GM21447 (cell line): Measurements from ENCODE around the gene TMEM135.
"Not testable (repeated sequence)": the region's sequence is repeated elsewhere in the genome, so short reads cannot be mapped to it uniquely, and the experiment has no call there.

ENCODE experiments used
- ATAC-seq: cut with Tn5 transposase; IDR thresholded peaks from one replicate; pipeline ENCODE4 v1.9.1; 2021; ENCODE audit not compliant: unreplicated experiment

The TMEM135 gene

DNA sequence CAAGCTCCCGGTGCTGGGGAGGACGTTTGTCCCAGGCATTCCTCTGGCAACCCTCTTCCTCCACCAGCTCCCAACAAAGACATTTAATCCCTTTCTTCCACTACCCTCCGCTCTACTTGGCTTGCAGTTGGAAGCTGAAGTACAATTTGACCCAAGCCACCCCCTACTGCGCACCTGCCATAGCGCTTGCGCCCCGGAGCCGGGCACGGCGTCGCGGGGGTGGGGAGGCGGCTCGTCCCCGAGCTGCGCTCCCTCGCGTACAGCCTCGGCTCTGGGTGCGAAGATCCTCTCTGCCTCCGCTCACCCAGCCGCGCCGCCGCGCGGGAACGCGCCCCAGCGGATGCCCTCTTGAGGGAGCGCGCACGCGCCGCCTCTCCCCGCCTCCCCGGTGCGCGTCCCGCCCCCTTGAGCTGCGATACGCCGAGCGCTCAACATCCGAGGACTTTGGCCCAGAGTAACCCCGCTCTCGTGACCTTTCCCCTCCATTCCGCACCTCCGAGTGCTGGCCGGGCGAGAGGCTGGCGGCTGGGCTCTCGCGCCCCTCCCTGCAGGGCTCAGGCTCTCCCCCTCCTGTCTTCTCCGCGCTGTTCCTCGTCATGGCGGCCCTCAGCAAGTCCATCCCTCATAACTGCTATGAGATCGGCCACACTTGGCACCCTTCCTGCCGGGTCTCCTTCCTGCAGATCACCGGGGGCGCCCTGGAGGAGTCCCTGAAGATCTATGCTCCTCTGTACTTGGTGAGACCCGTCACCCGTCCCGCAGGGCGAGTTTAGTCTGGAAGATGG is at the start of gene TMEM135:
Gene TMEM135 (plus strand): TSS at position 485 of the 785 bp plus-strand sequence. CDS start 112 bp downstream, at position 597.
- ATAC-seq, result peak; percentile 98

DNA sequence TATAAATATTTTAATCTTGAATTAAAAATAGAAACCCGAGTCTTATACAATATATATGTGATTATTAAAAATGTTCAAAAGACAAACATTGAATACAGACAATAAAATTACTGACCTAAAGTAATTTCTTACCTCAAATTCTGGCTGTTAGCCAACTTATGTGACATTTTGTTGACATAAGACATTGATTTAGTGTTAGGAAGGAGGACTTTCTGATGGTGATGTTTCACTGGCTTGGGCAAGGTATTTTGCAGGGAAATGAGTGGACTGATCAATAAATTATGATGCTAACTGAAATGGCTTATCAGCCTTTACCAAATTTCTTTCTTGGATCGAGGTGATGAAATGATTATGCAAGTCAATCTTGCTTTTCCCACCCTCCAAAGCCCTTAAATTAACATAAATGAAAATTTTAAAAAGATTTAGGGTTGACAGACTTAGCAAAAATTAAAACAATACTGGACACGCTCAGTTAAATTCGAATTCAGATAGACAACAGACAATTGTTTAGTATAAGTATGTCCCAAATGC is 49.3 kb upstream of the TMEM135 start:
- no peak for ATAC-seq

DNA sequence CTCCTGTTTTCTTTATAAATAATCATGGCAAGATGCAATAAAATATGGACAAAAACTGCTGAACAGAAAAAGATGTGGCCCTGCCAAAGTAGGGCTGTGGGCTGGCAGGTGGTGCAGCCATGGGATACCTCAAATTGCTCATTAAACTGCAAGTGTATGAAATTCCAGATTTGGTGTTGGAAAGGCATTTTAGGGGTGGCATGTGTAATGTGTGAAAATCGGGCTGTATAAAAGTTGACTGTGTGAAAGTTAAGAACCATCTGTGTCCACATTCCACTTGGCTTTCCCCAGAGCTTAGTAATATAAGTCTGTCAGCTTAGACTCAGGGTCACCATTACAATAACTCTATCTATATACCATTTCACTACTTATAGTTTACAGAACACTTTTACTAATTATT is 47.7 kb upstream of the TMEM135 start:
- no peak for ATAC-seq

DNA sequence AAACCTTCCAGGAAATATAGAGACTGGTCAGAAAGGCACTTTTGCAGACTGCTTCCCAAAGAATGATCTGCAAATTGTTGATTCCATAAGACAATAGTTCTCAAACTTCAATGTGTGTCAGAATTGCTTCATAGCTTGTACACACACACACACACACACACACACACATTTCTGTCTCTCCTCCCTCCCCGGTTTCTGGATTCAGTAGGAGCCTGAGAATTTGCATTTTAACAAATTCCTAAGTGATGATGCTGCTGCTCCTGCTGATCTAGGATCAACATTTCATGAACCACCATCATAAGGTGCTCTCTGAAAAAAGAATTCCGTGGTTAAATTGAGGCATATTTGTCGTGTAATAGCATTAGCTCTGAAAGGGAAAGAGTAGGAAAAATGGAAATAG is 47.2 kb upstream of the TMEM135 start:
- no peak for ATAC-seq

DNA sequence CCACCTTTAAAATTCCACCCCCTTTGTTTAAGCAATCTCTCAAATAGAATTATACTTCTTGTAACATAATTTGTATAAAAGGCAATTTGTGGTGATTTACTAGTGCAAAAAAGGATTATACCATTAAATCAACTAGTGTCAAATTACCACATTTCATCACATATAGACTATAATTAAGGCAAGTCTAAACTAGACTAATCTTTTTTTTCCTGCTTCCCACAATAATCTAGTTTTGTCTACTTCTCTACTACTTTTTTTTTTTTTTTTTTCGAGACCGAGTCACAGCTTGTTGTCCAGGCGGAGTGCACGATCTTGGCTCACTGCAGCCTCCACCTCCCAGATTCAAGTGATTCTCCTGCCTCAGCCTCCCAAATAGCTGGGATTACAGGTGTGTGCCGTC is 46.4 kb upstream of the TMEM135 start:
- ATAC-seq, result no peak

DNA sequence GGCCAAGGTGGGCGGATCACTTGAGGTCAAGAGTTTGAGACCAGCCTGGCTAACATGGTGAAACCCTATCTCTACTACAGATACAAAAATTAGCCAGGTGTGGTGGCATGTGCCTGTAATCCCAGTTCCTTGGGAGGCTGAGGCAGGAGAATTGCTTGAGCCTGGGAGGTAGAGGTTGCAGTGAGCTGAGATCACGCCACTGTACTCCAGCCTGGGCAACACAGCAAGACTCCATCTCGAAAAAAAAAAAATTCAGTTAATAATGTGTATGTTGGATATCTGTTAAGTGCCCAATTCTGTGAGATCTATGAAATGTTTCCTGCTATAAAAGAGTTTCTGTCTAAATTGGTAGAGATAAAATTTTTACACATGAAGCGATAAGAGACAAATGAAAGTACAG is 45.4 kb upstream of the TMEM135 start:
- ATAC-seq, result not testable (repeated sequence)

DNA sequence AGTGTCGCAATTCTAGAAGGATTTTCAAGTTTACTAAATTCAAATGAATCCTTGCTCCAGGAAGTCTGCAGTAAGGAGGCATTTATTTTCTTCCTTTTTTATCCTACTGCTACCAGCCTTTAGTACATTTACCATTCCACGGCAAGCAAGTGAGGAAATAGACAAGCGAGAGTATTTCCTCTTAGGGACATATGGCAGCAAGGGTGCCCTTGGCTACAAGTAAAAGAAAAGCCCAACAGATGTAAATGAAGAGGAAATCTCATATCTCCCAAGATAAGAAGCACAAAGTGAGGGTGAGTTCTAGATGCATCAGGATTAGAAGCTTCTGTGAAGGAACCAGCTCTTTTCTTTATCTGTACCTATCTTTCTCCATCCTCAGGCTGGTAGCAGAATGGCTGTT is 44.7 kb upstream of the TMEM135 start:
- no peak for ATAC-seq

DNA sequence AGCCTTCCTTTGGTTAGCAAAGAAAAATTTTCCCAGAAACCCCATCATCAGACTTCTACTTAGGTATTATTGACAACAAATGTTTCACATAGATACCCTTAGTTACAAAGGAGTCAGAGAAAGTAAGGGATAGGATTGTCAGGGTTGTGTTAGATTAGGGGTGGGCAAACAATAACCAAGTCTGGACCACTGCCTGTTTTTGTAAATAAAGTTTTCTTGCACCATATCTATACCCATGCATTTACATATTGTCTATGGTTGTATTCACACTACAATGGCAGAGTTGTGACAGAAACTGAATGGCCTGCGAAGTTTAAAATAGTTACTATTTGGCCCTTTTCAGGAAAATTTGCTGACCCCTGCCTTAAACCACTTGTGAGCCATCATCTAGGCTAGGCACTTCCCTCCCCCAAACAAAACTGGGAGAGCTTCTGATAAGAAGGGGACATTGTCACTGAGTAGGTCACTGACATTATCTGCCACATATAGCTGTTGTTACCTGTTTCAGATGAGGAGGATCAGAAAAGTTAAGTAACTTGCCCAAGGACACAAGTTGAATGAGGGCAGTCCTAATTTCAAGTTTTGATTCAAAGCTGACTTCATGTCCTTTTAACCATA is 40.7 kb upstream of the TMEM135 start:
- ATAC-seq, result no peak

DNA sequence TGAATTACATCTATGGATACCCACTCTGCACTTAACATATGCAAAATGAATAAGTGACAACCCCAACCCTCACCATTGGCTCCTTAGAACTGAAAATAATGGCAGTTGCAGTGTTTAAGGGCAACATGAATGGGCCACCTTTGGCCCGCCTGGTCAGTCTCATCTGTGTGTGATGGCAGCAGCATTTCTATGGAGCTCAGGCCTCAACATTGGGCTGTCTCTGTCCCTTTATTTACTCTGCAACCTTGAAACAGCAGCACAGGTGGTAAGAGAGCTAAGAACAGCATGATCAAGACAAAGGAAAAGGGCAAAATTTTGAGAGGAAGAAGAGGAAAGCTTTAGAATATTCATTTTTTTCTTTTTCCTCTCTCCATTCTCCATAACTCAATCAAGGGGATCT is 38.3 kb upstream of the TMEM135 start:
- ATAC-seq, result no peak

DNA sequence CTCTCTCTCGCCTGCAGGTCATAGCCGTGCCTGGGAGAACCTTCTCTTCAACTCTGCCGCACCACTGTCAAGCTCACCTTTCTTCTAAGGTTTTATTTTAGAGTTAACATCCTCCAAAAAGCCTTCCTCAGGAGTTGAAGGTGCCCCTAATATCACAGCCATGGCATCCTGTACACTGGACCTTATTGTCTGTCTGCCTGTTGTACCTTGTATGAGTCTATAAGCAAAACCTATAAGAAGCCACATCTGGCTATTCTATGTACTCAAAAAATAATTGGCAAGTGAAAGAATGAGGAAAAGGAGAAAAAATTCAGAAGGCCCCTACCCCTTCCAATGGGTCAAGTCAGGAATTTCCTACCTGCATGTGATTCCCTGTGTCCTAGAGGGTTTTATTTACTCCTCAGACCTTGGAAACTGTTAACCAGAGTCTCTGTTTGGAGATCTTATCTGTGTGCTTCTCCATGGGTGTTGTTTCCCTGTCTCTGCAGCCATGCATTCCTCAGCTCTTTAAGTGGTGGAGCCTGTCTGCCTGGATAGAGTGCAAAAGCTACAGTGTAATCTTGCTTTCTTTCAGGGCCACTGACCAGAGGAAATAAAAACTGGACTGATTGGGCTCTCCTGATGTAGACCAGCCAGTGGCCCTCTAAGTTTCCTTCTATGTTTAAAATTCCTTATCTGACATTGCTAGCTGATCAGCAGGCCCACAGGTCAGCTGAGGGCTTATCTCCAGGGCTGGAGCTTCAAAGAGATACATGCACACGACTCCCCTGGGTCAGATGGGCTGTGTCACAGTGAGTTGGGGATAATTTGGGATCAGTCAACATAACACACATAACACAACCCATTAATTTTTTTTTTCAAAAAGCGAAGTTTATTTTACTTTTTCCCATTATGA is 37.6 kb upstream of the TMEM135 start:
- ATAC-seq, result no peak

DNA sequence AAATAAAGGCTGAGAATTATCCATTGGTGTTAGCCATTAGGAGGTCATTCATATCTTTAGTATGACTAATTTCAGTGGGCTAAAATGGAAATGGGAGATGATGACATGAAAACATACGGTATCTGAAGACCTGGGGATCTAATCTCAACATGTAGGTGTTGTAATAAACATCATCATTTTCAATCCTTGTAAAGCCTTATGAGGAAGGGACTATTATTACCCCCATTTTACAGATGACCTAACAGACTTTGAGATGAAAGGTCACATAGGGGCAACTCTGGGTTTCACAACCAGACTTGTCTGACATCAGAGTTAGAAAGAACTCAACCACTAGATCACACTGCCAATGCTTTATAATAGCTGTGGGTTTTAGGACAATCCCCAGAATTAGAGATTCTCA is 34.8 kb upstream of the TMEM135 start:
- no peak for ATAC-seq

DNA sequence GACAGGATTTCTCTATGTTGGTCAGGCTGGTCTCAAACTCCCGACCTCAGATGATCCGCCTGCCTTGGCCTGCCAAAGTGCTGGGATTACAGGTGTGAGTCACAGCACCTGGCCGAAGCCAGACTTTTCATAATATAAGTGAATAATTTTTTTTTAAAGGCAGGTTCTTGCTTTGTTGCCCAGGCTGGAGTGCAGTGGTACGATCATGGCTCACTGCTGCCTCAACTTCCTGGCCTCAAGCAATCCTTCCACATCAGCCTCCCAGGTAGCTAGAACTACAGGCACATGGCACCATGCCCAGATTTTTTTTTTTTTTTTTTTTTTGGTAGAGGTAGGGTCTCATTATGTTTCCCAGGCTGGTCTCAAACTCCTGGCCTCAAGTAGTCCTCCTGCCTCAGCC is 33.5 kb upstream of the TMEM135 start:
- ATAC-seq, result not testable (repeated sequence)

DNA sequence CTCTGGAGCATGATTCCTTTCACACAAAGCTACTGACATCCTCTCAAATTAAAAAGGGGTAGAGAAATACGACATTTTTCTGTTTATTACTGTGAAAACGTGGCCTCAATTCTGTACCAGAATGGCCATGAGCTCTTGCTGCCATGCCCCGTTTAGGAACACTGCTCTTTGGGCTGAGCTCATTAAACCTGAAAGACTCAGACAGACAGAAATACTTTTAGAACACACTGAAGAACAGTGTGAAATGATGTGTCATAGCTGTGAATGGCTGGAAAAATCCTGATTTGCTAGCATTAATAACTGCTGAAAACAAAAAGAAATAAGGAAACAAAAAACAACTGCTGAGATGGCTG is 32.2 kb upstream of the TMEM135 start:
- no peak for ATAC-seq

DNA sequence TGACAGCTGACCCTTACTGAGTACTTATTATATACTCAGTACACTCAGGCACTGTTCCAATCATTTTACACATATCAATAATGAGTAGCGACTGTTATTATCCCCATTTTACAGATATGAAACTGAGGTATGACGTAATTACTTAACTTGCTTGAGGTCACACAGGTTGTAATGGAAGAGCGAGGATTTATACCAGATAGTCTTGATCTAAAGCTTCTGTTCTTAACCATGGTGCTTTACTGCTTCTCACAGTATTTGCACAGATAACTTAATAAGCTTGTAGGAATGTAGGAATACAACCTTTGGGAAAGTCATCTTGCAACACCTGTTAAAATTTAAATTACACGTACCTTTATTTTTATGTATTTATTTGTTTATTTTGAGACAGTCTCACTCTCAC is 31.7 kb upstream of the TMEM135 start:
- no peak for ATAC-seq

DNA sequence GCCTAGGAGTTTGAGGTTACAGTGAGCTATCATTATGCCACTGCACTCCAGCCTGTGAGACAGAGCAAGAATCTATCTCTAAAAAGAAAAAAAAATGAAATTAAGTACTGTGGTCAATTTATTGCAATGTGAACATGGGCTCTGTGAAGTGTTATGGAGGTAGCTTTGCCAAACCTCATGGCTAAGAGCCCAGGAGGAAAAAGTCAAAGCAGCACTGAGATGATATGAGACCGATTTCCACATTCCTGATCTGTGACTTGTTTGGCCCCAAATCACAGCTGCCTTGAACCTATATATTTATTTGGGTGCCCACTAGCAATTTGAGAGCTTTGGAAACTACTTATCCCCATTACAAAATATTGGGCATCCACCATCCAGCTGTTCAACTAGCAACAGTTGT is 29.8 kb upstream of the TMEM135 start:
- ATAC-seq, result no peak

DNA sequence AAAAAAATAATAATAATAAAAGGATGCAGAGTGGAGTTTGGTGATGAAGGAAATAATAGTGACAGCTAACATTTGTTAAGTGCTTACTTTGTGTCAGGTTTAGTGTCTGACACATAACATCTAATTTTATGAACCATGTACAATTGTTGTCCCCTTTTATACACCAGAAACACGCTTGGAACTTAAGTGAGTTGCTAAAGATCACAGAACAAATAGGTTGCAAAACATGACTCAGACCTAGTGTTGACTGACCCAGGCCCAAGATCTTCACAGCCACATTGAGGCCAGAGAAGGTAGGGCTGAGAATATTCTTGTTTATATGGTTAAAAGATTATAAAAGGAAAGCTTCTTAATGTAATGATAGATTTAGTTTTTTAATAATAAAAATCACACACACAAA is 25.6 kb upstream of the TMEM135 start:
- ATAC-seq, result no peak

DNA sequence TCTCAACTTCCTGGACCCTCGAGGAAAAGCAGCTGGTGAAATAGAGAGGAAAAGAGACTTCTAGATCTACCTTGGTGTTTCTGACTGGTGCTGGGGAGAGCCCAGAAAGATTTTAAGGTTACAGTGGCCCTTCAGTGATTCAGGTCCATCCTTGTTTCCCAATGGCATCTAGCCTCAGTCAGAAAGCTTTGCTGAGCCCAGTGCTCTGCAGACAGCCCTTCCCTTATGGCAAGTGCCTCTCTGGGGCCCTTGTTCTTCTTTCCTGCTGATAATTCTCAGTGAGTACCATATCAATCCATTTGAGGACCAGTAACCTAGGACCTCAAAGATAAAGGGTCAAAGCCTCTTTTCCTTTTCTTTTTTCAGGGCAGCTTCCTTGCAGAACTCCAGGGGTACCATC is 25.1 kb upstream of the TMEM135 start:
- ATAC-seq, result no peak

DNA sequence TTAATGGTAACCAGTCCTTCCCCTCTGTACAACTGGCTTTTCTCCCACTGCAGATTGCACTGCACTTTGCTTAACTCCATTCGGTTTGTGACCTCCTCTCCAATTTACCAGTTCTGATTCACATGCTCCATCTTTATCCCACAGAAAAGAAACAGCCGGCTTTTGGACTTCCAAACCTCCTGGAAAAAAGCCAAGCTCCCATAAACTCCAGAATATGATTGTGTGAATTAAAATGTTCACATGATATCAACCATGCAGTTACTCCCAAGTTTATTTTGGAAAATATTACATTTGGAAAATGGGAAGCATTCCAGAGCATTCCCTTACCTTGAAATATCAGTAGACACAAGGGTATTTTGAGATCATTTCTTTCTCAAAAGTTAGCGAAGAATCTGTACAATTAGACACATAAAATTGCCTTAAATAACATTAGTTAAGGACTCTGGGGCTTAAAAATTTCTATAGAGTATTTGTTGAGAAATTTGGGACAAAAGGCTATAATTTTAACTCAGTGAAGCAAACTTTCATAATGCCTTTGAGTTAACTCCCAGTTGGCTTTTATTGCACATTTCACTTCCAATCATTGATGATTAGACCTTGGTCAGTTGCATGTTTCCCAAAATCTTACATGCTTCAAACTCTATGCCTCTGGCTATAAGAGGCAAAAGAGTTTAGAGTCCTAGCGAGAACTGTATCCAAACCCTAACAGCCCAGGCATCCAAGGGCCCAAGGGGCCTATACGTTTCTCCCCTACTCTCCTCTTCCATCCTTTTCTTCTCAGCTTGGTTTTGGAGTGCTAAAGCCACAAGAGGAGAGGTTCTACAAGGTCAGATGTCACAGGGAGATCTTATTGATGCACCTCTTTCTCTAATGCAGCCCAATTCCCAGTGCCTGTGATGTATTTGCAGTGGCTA is 23.6 kb upstream of the TMEM135 start:
- ATAC-seq, result no peak

DNA sequence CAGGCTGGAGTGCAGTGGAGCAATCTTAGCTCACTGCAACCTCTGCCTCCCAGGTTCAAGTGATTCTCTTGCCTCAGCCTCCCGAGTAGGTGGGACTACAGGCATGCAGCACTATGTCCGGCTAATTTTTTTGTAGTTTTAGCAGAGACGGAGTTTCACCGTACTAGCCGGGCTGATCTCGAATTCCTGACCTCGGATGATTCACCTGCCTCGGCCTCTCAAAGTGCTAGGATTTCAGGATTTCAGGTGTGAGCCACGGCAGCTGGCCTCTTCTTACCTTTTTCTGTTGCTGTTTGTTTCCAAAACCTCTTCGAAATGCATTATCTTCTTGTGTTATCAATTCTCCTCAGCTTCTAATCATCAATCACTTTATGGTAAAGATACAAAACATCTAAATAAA is 22.1 kb upstream of the TMEM135 start:
- no peak for ATAC-seq

DNA sequence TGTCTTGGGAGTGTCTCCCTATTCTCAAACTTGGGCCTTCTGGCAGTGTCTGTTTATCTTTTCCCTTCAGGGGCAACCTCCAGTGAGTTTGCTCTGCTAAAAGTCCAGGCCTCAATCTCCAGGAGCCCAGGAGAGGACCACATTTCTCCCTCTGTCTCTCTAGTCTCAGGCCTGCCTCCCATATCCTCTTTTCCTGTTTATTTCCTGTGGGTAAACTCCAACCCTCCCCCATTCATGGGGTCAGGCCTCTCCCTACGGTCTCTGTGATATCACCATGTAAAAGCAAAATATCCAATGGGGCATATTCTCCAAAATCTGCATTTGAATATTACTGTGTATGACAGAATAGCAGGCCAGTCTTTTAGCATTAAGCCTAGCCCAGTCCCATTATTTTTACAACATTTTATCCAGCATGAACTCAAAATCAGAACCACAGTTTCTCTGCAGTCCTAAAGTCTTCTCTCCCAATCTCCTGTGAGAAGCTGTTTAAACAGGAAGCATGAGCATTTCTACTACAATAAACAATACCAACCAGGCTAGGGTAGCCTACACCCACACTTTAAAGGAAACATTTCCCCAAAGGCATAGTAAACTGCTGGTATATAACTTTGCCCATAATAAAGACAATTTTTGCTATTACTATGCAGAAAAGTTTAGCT is 18.0 kb upstream of the TMEM135 start:
- ATAC-seq, result no peak
